GM23338 (cell line): ENCODE measurements around the gene ADGRG6. TPM values are rescaled to one million over a fixed set of nuclear protein-coding genes. Genes with fewer than 3 reads are reported as not detected.

Experiments
- ATAC-seq: fragments of 200-7000 bp; cut with Tn5 transposase; 3 replicates; pipeline ENCODE4 v1.9.1; 2020
- DNase-seq: peaks from one replicate; pipeline ENCODE4 v3.0.0-alpha.2; 2015; ENCODE audit warnings: low spot score
- H2AFZ ChIP-seq: fragments of 200-600 bp; sonication (generic); 2 replicates; pipeline ENCODE4 v1.8.0; 2016; ENCODE audit warnings: antibody characterized with exemption, mild to moderate bottlenecking, moderate library complexity
- H3F3A ChIP-seq: fragments of 200-600 bp; sonication (generic); replicated peaks from 2 replicates; pipeline ENCODE4 v1.8.0; 2017; ENCODE audit warnings: antibody characterized with exemption, mixed run types, low read depth
- H3K27ac ChIP-seq: fragments of 200-600 bp; sonication (generic); 2 replicates; pipeline ENCODE4 v1.6.1; 2016; ENCODE audit warnings: low read depth
- H3K27me3 ChIP-seq: fragments of 200-600 bp; sonication (generic); 2 replicates; pipeline ENCODE4 v1.8.0; 2016; ENCODE audit warnings: mild to moderate bottlenecking, mixed run types, moderate library complexity; ENCODE audit not compliant: insufficient read depth
- H3K36me3 ChIP-seq: fragments of 200-600 bp; sonication (generic); 2 replicates; pipeline ENCODE4 v1.8.0; 2016; ENCODE audit warnings: mild to moderate bottlenecking; ENCODE audit not compliant: insufficient read depth
- H3K4me1 ChIP-seq: fragments of 200-600 bp; sonication (generic); 2 replicates; pipeline ENCODE4 v1.8.0; 2016; ENCODE audit warnings: mild to moderate bottlenecking, moderate library complexity; ENCODE audit not compliant: insufficient read depth
- H3K4me2 ChIP-seq: fragments of 200-600 bp; sonication (generic); 2 replicates; pipeline ENCODE4 v1.7.1; 2017; ENCODE audit warnings: mixed run types
- H3K4me3 ChIP-seq: fragments of 200-600 bp; sonication (generic); 2 replicates; pipeline ENCODE4 v1.6.1; 2016; ENCODE audit warnings: mixed run types
- H3K79me2 ChIP-seq: fragments of 200-600 bp; sonication (generic); replicated peaks from 2 replicates; pipeline ENCODE4 v1.8.0; 2017; ENCODE audit warnings: mild to moderate bottlenecking; ENCODE audit not compliant: insufficient read depth
- H3K9me2 ChIP-seq: fragments of 200-600 bp; sonication (generic); 2 replicates; pipeline ENCODE4 v1.8.0; 2017; ENCODE audit not compliant: insufficient read depth
- H4K20me1 ChIP-seq: fragments of 200-600 bp; sonication (generic); replicated peaks from 2 replicates; pipeline ENCODE4 v1.8.0; 2017; ENCODE audit warnings: mild to moderate bottlenecking; ENCODE audit not compliant: insufficient read depth
- H3K27ac Mint-ChIP-seq: 2 replicates; pipeline ENCODE4 v1.8.0; 2020; ENCODE audit warnings: inconsistent platforms, mild to moderate bottlenecking, moderate library complexity, mixed read lengths
- H3K27me3 Mint-ChIP-seq: 3 replicates; pipeline ENCODE4 v1.8.0; 2022; ENCODE audit warnings: low read depth, mild to moderate bottlenecking, moderate library complexity, mixed read lengths, inconsistent platforms; ENCODE audit not compliant: insufficient read depth, poor library complexity
- H3K36me3 Mint-ChIP-seq: 3 replicates; pipeline ENCODE4 v1.8.0; 2021; ENCODE audit warnings: low read depth, mild to moderate bottlenecking, inconsistent platforms, moderate library complexity, mixed read lengths
- H3K4me1 Mint-ChIP-seq: 3 replicates; pipeline ENCODE4 v1.8.0; 2020; ENCODE audit warnings: mild to moderate bottlenecking, inconsistent platforms, mixed read lengths
- H3K4me3 Mint-ChIP-seq: 3 replicates; pipeline ENCODE4 v1.8.0; 2021; ENCODE audit warnings: moderate library complexity, mild to moderate bottlenecking, inconsistent platforms, mixed read lengths
- H3K9me3 Mint-ChIP-seq: 3 replicates; pipeline ENCODE4 v1.8.0; 2020; ENCODE audit warnings: moderate library complexity, mild to moderate bottlenecking, inconsistent platforms, mixed read lengths
- CREB1 ChIP-seq: fragments of 250-450 bp; sonication (Bioruptor Pico); IDR thresholded peaks from 2 replicates; pipeline ENCODE4 v1.5.0; 2020; ENCODE audit warnings: low read depth, mild to moderate bottlenecking, moderate library complexity
- EZH2phosphoT487 ChIP-seq: fragments of 200-600 bp; sonication (generic); IDR thresholded peaks from one replicate; pipeline ENCODE4 v1.8.1; 2018; ENCODE audit warnings: antibody characterized with exemption; ENCODE audit not compliant: unreplicated experiment
- NANOG ChIP-seq: IDR thresholded peaks from 2 replicates; pipeline ENCODE4 v1.6.1; 2016; ENCODE audit warnings: antibody characterized with exemption, borderline replicate concordance
- ZNF331 ChIP-seq: fragments of 250-450 bp; sonication (Bioruptor Pico); IDR thresholded peaks from 2 replicates; pipeline ENCODE4 v1.5.0; 2020; ENCODE audit warnings: low read depth, mild to moderate bottlenecking, moderate library complexity
- polyA plus RNA-seq: library from polyadenylated mRNA; unstranded; fragments of >200 nt; fragmentation: Nextera tagmentation; extraction: Ambion mirVana; gene quantifications from 2 replicates; pipeline ENCODE4 v1.2.1, GENCODE V29; 2016
- total RNA-seq: library from RNA; depleted of rRNA; stranded (reverse); fragments of >200 nt; shearing (Covaris generic); gene quantifications from 2 replicates; pipeline ENCODE4 v1.2.3, GENCODE V29; 2014
- TF ChIP-seq, protein P1 (sequence below): fragments of 250-450 bp; sonication (Bioruptor Pico); IDR thresholded peaks from 2 replicates; pipeline ENCODE4 v1.5.0; 2020; ENCODE audit warnings: mild to moderate bottlenecking, moderate library complexity
- TF ChIP-seq, protein P2 (sequence below): IDR thresholded peaks from one replicate; pipeline ENCODE4 v1.6.1; 2018; ENCODE audit warnings: antibody characterized with exemption; ENCODE audit not compliant: unreplicated experiment

Gene ADGRG6
- total and polyA plus RNA-seq, 2 experiments from 2014 or later, result 1.3 to 7.7 TPM

DNA sequence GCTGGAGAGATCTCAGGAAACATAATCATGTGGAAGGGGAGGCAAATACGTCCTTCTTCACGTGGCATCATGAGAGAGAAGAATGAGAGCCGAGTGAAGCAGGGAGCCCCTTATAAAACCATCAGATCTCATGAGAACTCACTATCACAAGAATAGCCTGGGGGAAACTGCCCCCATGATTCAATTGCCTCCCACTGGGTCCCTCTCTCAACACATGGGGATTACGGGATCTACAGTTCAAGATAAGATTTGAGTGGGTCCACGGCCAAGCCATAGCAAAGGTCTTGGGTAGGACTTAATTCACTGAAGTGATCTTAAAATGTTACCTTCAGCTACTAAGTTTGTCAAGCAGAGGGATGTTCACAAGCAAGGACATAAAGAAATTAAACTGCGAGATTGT, 162.2 kb downstream of the ADGRG6 start (continued):
- TF ChIP-seq, protein P1, sequence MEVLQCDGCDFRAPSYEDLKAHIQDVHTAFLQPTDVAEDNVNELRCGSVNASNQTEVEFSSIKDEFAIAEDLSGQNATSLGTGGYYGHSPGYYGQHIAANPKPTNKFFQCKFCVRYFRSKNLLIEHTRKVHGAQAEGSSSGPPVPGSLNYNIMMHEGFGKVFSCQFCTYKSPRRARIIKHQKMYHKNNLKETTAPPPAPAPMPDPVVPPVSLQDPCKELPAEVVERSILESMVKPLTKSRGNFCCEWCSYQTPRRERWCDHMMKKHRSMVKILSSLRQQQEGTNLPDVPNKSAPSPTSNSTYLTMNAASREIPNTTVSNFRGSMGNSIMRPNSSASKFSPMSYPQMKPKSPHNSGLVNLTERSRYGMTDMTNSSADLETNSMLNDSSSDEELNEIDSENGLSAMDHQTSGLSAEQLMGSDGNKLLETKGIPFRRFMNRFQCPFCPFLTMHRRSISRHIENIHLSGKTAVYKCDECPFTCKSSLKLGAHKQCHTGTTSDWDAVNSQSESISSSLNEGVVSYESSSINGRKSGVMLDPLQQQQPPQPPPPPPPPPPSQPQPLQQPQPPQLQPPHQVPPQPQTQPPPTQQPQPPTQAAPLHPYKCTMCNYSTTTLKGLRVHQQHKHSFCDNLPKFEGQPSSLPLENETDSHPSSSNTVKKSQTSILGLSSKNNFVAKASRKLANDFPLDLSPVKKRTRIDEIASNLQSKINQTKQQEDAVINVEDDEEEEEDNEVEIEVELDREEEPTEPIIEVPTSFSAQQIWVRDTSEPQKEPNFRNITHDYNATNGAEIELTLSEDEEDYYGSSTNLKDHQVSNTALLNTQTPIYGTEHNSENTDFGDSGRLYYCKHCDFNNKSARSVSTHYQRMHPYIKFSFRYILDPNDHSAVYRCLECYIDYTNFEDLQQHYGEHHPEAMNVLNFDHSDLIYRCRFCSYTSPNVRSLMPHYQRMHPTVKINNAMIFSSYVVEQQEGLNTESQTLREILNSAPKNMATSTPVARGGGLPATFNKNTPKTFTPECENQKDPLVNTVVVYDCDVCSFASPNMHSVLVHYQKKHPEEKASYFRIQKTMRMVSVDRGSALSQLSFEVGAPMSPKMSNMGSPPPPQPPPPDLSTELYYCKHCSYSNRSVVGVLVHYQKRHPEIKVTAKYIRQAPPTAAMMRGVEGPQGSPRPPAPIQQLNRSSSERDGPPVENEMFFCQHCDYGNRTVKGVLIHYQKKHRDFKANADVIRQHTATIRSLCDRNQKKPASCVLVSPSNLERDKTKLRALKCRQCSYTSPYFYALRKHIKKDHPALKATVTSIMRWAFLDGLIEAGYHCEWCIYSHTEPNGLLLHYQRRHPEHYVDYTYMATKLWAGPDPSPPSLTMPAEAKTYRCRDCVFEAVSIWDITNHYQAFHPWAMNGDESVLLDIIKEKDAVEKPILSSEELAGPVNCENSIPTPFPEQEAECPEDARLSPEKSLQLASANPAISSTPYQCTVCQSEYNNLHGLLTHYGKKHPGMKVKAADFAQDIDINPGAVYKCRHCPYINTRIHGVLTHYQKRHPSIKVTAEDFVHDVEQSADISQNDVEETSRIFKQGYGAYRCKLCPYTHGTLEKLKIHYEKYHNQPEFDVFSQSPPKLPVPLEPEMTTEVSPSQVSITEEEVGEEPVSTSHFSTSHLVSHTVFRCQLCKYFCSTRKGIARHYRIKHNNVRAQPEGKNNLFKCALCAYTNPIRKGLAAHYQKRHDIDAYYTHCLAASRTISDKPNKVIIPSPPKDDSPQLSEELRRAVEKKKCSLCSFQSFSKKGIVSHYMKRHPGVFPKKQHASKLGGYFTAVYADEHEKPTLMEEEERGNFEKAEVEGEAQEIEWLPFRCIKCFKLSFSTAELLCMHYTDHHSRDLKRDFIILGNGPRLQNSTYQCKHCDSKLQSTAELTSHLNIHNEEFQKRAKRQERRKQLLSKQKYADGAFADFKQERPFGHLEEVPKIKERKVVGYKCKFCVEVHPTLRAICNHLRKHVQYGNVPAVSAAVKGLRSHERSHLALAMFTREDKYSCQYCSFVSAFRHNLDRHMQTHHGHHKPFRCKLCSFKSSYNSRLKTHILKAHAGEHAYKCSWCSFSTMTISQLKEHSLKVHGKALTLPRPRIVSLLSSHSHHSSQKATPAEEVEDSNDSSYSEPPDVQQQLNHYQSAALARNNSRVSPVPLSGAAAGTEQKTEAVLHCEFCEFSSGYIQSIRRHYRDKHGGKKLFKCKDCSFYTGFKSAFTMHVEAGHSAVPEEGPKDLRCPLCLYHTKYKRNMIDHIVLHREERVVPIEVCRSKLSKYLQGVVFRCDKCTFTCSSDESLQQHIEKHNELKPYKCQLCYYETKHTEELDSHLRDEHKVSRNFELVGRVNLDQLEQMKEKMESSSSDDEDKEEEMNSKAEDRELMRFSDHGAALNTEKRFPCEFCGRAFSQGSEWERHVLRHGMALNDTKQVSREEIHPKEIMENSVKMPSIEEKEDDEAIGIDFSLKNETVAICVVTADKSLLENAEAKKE (CRISPR knock-in tag), result no peak
- TF ChIP-seq EZH2phosphoT487 (no peak), ZNF331 (CRISPR knock-in tag) (no peak)

DNA sequence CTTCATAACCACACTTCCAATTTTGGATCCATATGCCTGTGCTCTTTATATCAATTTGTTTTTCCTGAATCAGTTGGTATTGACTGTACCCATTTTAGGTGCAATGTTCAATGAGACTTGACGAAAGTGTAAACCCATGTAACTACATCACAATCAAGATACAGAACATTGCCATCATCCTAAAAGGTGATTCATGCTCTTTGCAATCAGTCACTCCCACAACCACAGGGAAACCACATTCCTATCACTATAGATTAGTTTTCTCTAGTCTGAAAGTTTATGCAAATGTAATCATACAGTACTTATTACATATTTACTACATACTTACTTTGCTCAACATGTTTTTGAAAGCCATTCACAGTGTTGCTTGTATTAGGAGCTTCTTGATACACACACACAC, 167.4 kb downstream of the ADGRG6 start:
- Histone ChIP-seq H3K4me1 (no peaks in the 10 kb centered on the region), H3K27me3 (no peaks in the 10 kb centered on the region), H3K36me3 (no peaks in the 10 kb centered on the region), H3F3A (no peaks in the 10 kb centered on the region), H3K79me2 (no peaks in the 10 kb centered on the region), H2AFZ (no peak overlapping the region), H3K27ac (no peak overlapping the region), H3K4me3 (no peak overlapping the region), H3K9me2 (no peaks in the 10 kb centered on the region), H3K4me2 (no peak overlapping the region), H4K20me1 (no peaks in the 10 kb centered on the region)
- no peaks in the 10 kb centered on the region for H3K9me3 Mint-ChIP-seq
- H3K27me3 Mint-ChIP-seq, result no peaks in the 10 kb centered on the region
- TF ChIP-seq, protein P2, sequence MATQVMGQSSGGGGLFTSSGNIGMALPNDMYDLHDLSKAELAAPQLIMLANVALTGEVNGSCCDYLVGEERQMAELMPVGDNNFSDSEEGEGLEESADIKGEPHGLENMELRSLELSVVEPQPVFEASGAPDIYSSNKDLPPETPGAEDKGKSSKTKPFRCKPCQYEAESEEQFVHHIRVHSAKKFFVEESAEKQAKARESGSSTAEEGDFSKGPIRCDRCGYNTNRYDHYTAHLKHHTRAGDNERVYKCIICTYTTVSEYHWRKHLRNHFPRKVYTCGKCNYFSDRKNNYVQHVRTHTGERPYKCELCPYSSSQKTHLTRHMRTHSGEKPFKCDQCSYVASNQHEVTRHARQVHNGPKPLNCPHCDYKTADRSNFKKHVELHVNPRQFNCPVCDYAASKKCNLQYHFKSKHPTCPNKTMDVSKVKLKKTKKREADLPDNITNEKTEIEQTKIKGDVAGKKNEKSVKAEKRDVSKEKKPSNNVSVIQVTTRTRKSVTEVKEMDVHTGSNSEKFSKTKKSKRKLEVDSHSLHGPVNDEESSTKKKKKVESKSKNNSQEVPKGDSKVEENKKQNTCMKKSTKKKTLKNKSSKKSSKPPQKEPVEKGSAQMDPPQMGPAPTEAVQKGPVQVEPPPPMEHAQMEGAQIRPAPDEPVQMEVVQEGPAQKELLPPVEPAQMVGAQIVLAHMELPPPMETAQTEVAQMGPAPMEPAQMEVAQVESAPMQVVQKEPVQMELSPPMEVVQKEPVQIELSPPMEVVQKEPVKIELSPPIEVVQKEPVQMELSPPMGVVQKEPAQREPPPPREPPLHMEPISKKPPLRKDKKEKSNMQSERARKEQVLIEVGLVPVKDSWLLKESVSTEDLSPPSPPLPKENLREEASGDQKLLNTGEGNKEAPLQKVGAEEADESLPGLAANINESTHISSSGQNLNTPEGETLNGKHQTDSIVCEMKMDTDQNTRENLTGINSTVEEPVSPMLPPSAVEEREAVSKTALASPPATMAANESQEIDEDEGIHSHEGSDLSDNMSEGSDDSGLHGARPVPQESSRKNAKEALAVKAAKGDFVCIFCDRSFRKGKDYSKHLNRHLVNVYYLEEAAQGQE, result no peak
- TF ChIP-seq NANOG (no peak), CREB1 (no peak)
- DNase-seq, result no peak
- no peak for ATAC-seq
- no peaks in the 10 kb centered on the region for H3K36me3 Mint-ChIP-seq
- no peak overlapping the region for H3K27ac Mint-ChIP-seq
- no peak overlapping the region for H3K4me3 Mint-ChIP-seq
- H3K4me1 Mint-ChIP-seq, result peaks cover 6% of the 10 kb centered on the region; the same call in 1 of the 3 replicates
